ENCODE measurements around the gene HSPG2. TPM values are rescaled to one million over a fixed set of nuclear protein-coding genes. Genes with fewer than 3 reads are reported as not detected.
"Not testable (repeated sequence)": the region's sequence is repeated elsewhere in the genome, so short reads cannot be mapped to it uniquely, and the experiment has no call there.

The HSPG2 gene
- total and polyA plus RNA-seq, 2 of the 8 experiments (the other 6 are each of a cell fraction or from before 2014, with no cell fraction given): 17.8 to 111 TPM

- H2BK120ac ChIP-seq (replicated peaks; ENCODE audit: low read depth, low read length); H4K91ac ChIP-seq (replicated peaks; ENCODE audit: insufficient read length, low read length); H2AK5ac ChIP-seq (ENCODE audit: low read depth, low read length); H2BK5ac ChIP-seq (ENCODE audit: low read depth, low read length); H3K4me3 ChIP-seq (ENCODE audit: extremely low read depth in 1 of 4, insufficient read depth in 2 of 4, low read depth in 3 of 4, low read length in 4 of 4); H3K79me1 ChIP-seq (ENCODE audit: low read depth, low read length); H3K4me2 ChIP-seq (ENCODE audit: insufficient read depth in 1 of 2, low read depth in 2 of 2, low read length in 2 of 2); H3K79me2 ChIP-seq (ENCODE audit: control insufficient read depth in 1 of 2, insufficient read depth in 2 of 2, low read length in 2 of 2); H3K9me3 ChIP-seq (ENCODE audit: insufficient read depth in 2 of 2, low read depth in 1 of 2, low read length in 1 of 2); H4K20me1 ChIP-seq (replicated peaks in 1 of 2; ENCODE audit: control insufficient read depth in 1 of 2, insufficient read depth in 2 of 2, low read length in 2 of 2); H3K27ac ChIP-seq (ENCODE audit: low read depth, low read length); DNase-seq (ENCODE audit: low read depth in 1 of 2, low spot score in 2 of 2); H4K8ac ChIP-seq (ENCODE audit: extremely low read depth, insufficient read depth, low read length); FAIRE-seq; H3K23me2 ChIP-seq (ENCODE audit: low read depth, low read length); H2BK12ac ChIP-seq (ENCODE audit: low read depth, low read length); H3K27me3 ChIP-seq (replicated peaks in 1 of 4; ENCODE audit: control insufficient read depth in 3 of 4, extremely low read depth in 1 of 4, insufficient read depth in 3 of 4, low read length in 3 of 4); H3K14ac ChIP-seq (ENCODE audit: insufficient read length); H3K9ac ChIP-seq (replicated peaks in 1 of 4; ENCODE audit: extremely low read depth in 1 of 4, low read depth in 3 of 4, low read length in 3 of 4); POLR2A ChIA-PET (ENCODE audit: partially characterized antibody); H3K18ac ChIP-seq (ENCODE audit: extremely low read depth, low read length); H3K36me3 ChIP-seq (ENCODE audit: control insufficient read depth in 2 of 4, insufficient read depth in 4 of 4, low read length in 3 of 4); H2BK15ac ChIP-seq (ENCODE audit: low read length); H2BK20ac ChIP-seq (ENCODE audit: low read length); H4K5ac ChIP-seq (ENCODE audit: insufficient read length, low read depth, low read length); H2AFZ ChIP-seq (ENCODE audit: low read length); H3K23ac ChIP-seq (ENCODE audit: insufficient read length); H3K56ac ChIP-seq (replicated peaks; ENCODE audit: insufficient read length, low read depth, low read length); H3K4me1 ChIP-seq (replicated peaks in 1 of 4; ENCODE audit: control insufficient read depth in 3 of 4, insufficient read depth in 4 of 4, low read length in 3 of 4); H3K4ac ChIP-seq (replicated peaks; ENCODE audit: insufficient read length, low read depth, low read length): not testable (repeated sequence)
- 90% methylated on average over 3 of the region's 4 CpGs; no CpG with 5 or more reads in 1 of the 2 experiments for WGBS, 2 experiments (ENCODE audit: extremely low coverage in 1 of 2, insufficient coverage in 1 of 2, insufficient read length in 1 of 2, insufficient replicate concordance in 2 of 2, low coverage in 1 of 2, low lambda C conversion rate in 2 of 2, missing lambda C conversion rate in 1 of 2)
- CTCF ChIA-PET (ENCODE audit: partially characterized antibody): interaction anchor here (0.7 to 1.7 kb wide), 6 partner anchors 11 to 433 kb away, joined by 3 to 5 read pairs (median 4); no protein-coding TSS in a partner anchor
Observed at GRCh38 chr1:21981253-21981652, 44.1 kb upstream of the HSPG2 start.
